ENCODE results near the gene SEMA4G. TPM values are rescaled to one million over a fixed set of nuclear protein-coding genes. Genes with fewer than 3 reads are reported as not detected.

Gene SEMA4G
- total RNA-seq, 1 donor from 2014 or later: 20.0 TPM

DNA sequence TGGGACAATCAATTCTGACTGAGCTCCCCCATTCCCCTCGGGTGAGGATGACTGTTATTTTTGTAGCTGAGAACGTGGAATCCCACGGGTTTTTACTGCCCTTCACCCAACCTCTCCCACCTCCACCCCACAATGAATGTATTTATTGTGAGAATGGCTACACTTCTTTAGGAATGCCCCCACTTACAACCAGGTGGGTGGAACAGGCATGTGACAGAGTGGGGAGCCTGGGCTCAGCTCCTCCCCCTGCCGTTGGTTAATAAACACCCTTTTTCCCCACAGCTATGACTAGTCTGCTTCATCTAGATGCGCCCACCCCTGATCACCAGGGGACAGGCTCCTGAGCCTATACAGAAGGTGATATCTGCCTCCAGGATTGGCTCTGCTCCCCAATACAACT lies 16.0 kb downstream of the SEMA4G start:
- H3K4me3 Mint-ChIP-seq: peak overlapping the region; percentile 97
- peaks cover 24% of the 10 kb centered on the region for H3K4me1 Mint-ChIP-seq
- H3K27ac Mint-ChIP-seq: no peak overlapping the region

DNA sequence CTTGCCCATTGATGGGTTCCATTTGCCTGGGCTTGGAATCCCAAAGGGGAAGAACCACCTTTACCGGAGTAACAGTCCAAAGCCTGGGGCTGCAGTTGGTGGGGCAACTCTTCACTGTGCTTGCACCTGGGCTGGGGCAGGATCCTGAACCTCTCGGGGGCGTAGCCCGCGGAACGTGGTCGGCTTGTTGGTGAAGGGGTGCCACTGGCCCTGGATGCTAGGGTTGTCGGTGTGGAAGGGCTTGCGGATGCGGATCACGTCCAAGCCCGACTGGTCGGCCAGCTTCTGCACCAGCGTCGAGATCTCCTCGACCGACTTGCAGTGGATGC lies 17.3 kb downstream of the SEMA4G start:
- Mint-ChIP-seq H3K27ac (peak overlapping the region; percentile 97), H3K27me3 (ENCODE audit: low read depth) (no peaks in the 10 kb centered on the region), H3K4me3 (peak overlapping the region; percentile 97), H3K9me3 (no peaks in the 10 kb centered on the region), H3K4me1 (peaks cover 24% of the 10 kb centered on the region), H3K36me3 (peaks cover 14% of the 10 kb centered on the region)
- DNase-seq (ENCODE audit: low spot score in 2 of 2, unreplicated experiment in 2 of 2): no peak
- TF ChIP-seq, protein P1, sequence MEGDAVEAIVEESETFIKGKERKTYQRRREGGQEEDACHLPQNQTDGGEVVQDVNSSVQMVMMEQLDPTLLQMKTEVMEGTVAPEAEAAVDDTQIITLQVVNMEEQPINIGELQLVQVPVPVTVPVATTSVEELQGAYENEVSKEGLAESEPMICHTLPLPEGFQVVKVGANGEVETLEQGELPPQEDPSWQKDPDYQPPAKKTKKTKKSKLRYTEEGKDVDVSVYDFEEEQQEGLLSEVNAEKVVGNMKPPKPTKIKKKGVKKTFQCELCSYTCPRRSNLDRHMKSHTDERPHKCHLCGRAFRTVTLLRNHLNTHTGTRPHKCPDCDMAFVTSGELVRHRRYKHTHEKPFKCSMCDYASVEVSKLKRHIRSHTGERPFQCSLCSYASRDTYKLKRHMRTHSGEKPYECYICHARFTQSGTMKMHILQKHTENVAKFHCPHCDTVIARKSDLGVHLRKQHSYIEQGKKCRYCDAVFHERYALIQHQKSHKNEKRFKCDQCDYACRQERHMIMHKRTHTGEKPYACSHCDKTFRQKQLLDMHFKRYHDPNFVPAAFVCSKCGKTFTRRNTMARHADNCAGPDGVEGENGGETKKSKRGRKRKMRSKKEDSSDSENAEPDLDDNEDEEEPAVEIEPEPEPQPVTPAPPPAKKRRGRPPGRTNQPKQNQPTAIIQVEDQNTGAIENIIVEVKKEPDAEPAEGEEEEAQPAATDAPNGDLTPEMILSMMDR (IDR thresholded peaks at IDR 0.05; ENCODE audit: unreplicated experiment): no peak

More for the DNA sequence above, 16.0 kb downstream of the SEMA4G start:
- H3K9me3 Mint-ChIP-seq: no peaks in the 10 kb centered on the region
- H3K36me3 Mint-ChIP-seq: peaks cover 15% of the 10 kb centered on the region
- no peak for DNase-seq (ENCODE audit: low spot score in 2 of 2, unreplicated experiment in 2 of 2)
- TF ChIP-seq, protein P1 (IDR thresholded peaks at IDR 0.05; ENCODE audit: unreplicated experiment): no peak
- no peaks in the 10 kb centered on the region for H3K27me3 Mint-ChIP-seq (ENCODE audit: low read depth)

DNA sequence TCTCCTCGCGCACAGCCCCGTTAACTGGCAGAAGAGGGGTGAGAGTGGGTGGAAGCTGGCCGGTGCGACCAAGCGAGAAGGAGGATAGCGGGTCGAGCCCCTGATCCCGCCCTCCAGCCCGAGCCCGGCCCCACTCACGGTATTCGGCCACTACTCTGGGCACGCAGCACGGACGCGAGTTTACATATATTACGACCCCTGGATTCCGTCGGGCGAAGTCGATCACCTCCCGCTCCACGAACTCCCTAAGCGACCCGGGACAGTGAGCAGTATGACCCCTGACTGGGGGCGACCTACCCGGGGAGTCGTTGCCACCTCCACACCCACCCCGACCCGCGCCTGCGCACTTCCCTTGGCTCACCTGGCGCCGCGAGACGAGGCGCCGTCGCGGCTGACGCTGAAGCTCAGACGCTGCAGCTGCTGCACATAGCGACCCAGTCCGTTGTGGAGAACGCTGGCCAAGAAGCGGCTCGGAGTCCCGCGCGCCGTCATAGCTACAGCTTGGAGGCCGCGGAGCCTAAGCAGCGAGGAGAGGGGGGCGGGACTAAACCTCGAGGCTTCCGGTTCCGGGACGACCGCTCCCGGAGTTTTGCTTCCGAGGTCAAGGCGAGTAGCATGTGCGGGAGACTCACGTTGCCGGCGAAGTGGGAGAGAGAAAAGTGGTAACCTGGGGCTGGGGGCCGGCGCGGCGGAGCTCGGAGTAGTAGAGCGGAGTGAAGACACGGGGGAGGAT lies 17.8 kb downstream of the SEMA4G start, which contains the start of the genes MRPL43 and TWNK:
Gene MRPL43 (minus strand): TSS at position 546 of the 733 bp plus-strand sequence. CDS start 54 bp downstream, at position 492.
Gene TWNK (plus strand): TSS at position 592 of the 733 bp plus-strand sequence. CDS start 668 bp downstream, outside the sequence.
- Mint-ChIP-seq H3K36me3 (peaks cover 14% of the 10 kb centered on the region), H3K27ac (peak within 1 kb of the TSS; percentile 97), H3K9me3 (no peaks in the 10 kb centered on the region), H3K27me3 (ENCODE audit: low read depth) (no peaks in the 10 kb centered on the region), H3K4me3 (peak within 1 kb of the TSS; percentile 97), H3K4me1 (peaks cover 24% of the 10 kb centered on the region)
- TF ChIP-seq, protein P1 (IDR thresholded peaks at IDR 0.05; ENCODE audit: unreplicated experiment): no peak
- DNase-seq (ENCODE audit: low spot score in 2 of 2, unreplicated experiment in 2 of 2): peak in 1 of 2 experiments; percentile 84

DNA sequence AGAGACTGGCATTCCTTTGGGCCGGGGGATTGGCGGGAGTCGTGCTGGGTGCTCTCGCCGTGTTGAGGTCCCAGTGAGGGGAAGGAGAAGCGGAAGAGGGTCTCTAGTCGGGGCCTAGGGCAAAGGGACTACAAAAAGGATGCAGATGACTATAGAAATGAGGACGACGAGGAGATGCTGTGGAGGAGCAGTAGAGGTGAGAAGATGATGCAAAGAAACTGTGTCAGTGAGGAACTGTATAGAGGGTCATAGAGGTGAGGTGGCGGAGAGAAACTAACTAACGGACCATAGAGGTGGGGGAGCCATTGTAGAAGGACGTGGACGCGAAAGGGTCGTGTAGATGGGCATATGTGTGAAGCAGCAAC lies 18.4 kb downstream of the SEMA4G start:
- no peaks in the 10 kb centered on the region for H3K9me3 Mint-ChIP-seq
- H3K27ac Mint-ChIP-seq: peak overlapping the region; percentile 97
- H3K36me3 Mint-ChIP-seq: peaks cover 14% of the 10 kb centered on the region
- no peaks in the 10 kb centered on the region for H3K27me3 Mint-ChIP-seq (ENCODE audit: low read depth)
- TF ChIP-seq, protein P1 (IDR thresholded peaks at IDR 0.05; ENCODE audit: unreplicated experiment): no peak
- peaks cover 24% of the 10 kb centered on the region for H3K4me1 Mint-ChIP-seq
- DNase-seq (ENCODE audit: low spot score in 2 of 2, unreplicated experiment in 2 of 2): no peak
- H3K4me3 Mint-ChIP-seq: peak overlapping the region; percentile 97

DNA sequence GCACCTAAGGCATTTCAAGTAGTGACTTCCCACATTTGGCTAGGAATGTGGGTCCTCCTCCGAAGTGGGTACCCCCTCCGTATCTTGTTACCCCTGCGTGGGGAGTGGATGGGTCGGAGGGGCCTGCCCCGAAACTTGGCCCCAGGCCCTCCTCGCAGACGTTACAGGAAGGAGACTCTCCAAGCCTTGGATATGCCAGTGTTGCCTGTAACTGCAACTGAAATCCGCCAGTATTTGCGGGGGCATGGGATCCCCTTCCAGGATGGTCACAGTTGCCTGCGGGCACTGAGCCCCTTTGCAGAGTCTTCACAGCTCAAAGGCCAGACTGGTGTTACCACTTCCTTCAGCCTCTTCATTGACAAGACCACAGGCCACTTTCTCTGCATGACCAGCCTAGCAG lies 18.9 kb downstream of the SEMA4G start:
- Mint-ChIP-seq H3K4me1 (peaks cover 24% of the 10 kb centered on the region), H3K27me3 (ENCODE audit: low read depth) (no peaks in the 10 kb centered on the region), H3K27ac (peak overlapping the region; percentile 97), H3K36me3 (peaks cover 14% of the 10 kb centered on the region), H3K9me3 (no peaks in the 10 kb centered on the region), H3K4me3 (peak overlapping the region; percentile 97)
- no peak for DNase-seq (ENCODE audit: low spot score in 2 of 2, unreplicated experiment in 2 of 2)
- TF ChIP-seq, protein P1 (IDR thresholded peaks at IDR 0.05; ENCODE audit: unreplicated experiment): no peak
